UCSD-AML1 (cell line): ENCODE measurements around the gene RAB6A.
"Not testable (repeated sequence)": the region's sequence is repeated elsewhere in the genome, so short reads cannot be mapped to it uniquely, and the experiment has no call there.

Experiments
- DNase-seq: peaks from one replicate; lab custom pipeline; 2025; ENCODE audit not compliant: unreplicated experiment; lab: John Stamatoyannopoulos, UW

The RAB6A gene

DNA sequence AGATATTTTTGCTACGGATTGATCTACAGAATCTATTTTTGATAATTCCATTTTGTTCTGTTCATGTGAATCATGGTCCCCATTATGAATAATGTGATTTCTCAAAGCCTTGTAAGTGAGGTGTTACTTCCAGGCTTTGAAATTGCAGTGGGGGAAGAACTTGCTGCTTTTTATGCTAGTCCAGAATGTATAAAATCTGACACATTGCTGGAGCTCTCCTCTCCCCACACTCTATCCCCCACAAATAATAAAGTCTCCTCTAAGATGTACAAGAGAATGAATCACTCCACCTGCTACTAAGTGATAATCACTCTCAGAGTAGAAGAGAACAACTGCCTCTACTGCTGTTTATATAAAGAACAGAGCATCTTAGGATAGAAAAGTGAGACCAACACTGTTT is 5.9 kb upstream of the RAB6A start:
- no peak for DNase-seq

DNA sequence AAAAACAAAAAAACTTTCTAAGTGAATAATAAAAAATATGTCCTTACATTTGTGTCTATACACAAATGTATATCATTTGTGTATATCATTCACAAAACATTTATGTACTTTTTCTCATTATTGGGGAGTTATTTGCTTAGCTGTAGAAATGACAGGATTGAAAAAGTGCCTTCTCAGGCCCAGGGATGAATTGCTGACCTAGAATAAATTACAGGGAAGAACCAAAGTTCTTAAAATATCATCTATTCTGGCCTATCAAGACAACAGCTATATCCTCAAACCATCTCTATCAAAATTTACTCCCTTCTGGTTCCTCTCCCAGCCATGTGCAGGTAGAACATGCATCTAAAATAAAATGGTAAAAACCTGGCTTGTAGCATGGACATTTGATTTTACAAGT is 1.9 kb upstream of the RAB6A start:
- DNase-seq = no peak

DNA sequence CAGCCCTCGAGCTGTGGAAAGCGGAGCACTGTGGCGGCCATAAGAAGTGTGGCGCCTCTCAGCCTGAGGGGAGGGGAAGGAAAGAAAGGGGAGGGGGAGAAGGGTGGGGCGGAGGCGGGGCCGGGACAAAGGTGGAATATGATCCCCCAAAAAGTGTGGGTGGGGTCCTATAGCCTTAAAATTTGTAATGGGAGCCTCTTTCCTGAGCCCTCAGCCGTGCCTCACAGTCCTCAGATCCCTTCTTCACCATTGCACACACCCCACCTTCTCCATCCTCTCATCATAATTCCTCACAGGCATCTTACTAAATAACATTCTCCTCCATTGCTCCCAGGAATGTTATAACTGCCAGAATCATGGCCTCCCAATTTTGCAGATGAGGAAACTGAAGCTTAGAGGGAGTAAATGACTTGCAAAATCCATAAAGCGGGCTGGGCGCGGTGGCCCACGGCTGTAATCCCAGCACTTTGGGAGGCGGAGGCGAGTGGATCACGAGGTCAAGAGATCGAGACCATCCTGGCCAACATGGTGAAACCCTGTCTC is 600 bp upstream of the RAB6A start:
- no peak for DNase-seq

DNA sequence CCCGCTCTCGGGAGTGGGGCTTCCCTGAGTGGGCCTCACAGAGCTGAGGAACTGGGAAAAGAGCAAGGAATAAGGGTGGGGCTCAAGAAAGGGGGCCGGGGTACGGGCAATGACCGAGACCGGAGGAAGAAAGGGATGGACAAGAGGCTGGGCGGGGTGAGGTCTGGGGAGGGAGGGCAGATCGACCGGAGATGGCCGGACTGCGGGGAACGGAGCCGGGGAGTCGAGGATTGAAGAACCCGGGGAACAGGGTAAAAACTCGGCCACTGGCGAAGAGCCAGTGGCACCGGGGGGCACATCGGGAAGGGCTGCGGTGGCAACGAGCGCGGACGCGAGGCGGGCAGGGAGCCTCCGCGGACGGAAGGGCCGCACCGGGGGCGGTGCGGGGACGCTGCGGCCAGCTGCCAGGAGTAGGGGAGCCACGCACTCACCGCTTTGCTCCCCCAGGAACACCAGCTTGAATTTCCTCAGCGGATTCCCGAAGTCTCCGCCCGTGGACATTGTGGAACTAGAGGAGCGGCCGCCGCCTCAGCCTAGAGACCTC is 667 bp downstream of the RAB6A start:
- DNase-seq = peak; percentile 45

DNA sequence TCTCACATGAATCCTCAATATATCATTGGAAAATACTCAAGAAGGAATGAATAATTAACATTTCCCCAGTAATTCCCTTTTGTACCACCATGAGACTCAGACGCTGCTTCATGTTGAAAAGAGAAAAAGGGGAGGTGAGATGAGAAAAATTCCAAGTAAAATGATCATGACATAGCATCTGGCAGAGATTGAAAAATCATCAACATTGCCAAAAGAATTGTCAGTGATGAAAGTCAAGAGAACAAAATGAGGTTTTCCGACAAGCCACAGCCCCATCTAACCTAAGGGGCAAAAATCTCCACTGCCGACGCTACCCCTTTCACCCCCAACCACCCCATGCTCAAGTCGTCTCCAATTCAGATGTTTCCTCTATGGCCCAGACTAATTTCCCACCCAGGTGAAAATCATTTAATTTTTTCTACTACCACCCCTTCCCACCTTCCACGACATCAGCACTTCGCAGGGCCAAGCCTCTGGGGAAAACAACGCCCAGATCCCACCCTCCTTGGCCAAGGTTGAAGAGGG is 1.2 kb downstream of the RAB6A start:
- no peak for DNase-seq

DNA sequence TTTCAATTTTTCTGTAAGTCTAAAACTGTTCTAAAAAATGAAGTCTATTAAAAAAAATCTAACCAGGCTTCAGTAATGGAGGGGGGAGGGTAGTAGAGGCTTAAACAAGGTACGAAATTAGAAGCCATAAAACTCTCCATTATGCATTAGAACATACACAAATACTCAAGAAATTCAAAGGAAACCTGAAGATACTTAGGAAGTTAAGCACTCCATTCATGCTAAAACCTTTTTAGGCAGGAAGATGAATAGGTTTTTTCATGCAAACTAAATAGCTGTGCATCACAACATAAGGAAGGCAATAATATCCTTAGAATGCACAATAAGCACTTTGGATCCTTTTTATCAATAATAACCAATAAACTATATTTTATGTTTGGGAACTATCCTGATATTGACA is 2.4 kb downstream of the RAB6A start:
- DNase-seq = no peak

DNA sequence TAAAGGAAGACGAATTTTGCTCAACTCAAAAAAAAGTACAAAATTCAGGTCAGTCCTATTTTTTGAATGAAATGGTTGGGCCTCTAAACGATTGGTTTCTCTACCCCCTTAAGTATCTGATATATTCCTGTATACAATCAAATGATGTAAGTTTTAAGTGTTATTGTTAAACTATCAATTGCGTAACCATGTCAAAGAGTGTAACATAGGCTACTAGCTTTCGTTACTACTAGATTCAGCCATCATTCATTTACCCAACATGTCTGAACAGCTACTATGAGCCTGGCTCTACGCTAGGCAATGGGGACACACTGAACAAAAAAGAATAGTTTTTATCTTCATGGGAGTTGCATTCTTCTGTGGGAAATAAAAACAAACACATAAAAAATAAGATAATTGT is 3.3 kb downstream of the RAB6A start:
- DNase-seq = no peak

DNA sequence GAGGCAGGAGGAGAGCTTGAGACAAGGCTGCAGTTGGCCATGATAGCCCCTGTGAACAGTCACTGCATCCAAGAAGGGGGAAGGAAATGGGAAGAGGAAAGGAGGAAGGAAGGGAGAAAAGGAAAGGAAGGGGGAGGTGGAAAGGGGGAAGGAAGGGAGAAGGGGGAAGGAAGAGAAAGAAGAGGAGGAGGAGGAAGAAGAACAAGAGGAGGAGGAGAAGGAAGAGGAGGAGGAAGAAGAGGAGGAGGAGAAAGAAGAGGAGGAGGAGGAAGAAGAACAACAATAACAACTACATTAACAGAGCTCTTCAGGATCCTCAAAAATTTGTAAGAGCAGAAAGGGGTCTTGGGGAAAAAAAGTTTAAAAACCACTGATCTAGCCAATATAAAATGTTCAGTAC is 5.2 kb downstream of the RAB6A start:
- DNase-seq = no peak

DNA sequence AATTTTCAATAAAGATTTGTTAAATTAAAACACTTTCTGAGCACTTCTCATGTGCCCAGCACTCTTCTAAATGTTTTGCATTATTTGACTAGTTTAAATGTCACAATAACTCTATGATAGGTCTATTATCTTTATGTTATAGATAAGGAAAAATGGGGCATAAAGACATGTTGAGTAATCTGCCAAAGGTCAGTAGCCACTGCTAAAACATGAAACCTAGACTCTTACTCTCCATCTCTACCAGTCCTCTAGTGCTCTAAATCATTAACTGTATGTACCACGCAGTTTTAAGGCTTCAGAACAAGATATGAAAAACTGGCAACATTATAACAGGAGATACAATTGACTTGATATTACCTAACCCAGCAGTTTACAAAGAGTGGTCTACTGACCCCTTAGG is 6.9 kb downstream of the RAB6A start:
- no peak for DNase-seq

DNA sequence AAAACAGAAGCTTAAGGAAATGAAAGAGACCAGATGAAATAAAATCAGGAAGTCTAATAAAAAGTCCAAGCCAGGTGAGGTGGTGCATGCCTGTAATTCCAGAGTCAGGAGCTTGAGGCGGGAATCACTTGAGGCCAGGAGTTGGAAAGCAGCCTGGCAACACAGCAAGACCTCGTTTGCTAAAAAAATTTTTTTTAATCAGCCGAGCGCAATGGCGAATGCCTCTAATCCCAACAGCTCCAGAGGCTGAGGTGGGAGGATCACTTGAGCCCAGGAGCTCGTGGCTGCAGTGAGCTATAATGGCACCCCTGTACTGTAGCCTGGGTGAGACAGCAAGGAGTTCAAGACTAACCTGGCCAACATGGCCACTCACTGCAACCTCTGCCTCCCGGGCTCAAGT is 8.0 kb downstream of the RAB6A start:
- DNase-seq = no peak

DNA sequence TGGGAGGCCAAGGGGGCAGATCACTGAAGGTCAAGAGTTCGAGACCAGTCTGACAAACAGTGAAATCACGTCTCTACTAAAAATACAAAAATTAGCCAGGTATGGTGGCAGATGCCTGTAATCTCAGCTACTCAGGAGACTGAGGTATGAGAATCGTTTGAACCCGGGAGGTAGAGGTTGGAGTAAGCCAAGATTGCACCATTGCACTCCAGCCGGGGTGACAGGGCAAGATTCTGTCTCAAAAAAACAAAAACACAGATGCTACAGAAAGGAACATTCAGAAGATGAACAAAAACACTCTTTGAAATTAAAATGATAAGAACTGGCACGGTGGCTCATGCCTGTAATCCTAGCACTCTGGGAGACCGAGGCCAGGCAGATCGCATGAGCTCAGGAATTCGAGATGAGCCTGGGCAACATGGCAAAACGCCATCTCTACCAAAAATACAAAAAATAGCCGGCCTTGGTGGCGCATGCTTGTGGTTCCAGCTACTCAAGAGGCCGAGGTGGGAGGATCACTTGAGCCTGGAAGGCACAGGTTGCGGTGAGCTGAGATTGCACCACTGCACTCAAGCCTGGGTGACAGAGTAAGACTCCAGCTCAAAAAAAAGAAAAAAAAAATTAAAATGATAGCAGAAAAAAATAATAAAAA is 8.5 kb downstream of the RAB6A start:
- no peak for DNase-seq

DNA sequence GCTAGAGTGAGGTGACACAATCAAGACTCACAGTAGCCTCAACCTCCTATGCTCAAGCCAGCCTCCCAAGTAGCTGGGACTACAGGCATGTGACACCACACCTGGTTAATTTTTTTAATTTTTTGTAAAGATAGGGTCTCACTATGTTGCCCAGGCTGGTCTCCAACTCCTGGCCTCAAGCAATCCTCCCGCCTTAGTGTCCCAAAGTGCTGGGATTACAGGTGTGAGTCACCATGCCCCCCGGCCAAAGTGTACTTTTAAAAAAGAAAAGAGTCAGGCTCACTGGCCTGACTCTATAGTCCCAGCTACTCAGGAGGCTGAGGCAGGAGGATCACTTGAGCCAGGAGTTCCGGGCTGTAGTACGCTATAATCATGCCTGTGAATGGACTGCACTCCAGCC is 10.0 kb downstream of the RAB6A start:
- not testable (repeated sequence) for DNase-seq

DNA sequence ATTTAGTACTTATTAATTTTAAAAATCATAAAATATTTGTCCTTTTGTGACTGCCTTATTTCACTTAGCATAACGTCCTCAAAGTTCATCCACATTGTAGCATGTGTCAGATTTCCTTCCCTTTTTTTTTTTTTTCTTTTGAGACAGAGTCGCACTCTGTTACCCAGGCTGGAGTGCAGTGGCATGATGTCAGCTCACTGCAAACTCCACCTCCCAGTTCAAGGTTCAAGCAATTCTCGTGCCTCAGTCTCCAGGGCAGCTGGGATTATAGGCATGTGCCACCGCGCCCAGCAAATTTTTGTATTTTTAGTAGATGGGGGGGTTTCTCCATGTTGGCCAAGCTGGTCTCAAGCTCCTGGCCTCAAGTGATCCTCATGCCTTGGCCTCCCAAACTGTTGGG is 10.6 kb downstream of the RAB6A start:
- no peak for DNase-seq

DNA sequence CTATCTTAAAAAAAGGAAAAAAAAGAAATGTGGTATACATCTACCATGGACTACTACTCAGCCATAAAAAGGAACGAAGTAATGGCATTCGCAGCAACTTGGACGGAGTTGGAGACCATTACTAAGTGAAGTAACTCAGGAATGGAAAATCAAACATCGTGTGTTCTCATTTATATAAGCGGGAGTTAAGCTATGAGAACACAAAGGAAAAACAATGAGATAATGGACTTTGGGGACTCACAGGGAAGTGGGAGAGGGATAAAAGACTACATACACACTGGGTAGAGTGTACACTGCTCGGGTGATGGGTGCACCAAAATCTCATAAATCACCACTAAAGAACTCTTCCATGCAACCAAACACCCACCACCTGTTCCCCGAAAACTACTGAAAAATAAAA is 11.8 kb downstream of the RAB6A start:
- no peak for DNase-seq

GRCh38 chr11:73748300-73748699 is 12.6 kb downstream of the RAB6A start:
- no peak for DNase-seq

DNA sequence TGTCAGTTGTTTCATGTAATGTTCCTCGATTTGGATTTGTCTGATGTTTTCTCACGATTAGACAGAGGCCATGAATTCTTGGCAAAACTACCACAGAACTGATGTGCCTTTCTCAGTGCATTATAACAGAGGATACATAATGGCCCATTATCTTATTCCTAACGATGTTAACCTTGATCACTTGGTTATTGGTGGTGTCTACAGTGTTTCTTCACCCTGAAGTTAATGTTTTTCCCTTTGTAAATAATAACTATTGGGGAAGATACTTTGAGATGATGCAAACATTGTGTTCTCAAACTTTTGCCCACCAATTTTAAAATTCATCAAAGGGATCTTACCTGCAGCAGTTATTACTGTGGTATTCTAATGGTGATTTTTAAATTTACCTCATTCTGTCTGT is 13.1 kb downstream of the RAB6A start:
- no peak for DNase-seq

DNA sequence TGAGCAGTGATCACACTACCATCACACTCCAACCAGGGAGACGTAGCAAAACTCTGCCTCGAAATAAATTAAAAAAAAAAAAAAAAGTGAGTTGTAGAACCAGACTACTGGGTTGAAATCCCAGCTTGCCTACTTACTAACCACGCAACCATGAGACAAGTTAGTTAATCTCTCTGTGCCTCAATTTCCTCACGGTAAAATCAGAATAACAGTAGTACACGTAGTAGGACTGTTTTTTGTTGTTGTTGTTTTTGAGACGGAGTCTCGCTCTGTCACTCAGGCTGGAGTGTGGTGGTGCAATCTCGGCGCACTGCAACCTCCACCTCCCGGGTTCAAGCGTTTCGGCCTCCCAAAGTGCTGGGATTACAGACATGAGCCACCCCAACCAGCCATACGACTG is 14.2 kb downstream of the RAB6A start:
- no peak for DNase-seq

- no peak for DNase-seq
These were observed 17.8 kb downstream of the RAB6A start for GRCh38 chr11:73743045-73743444.

- not testable (repeated sequence) for DNase-seq
These were observed 24.9 kb downstream of the RAB6A start for GRCh38 chr11:73735959-73736358.

DNA sequence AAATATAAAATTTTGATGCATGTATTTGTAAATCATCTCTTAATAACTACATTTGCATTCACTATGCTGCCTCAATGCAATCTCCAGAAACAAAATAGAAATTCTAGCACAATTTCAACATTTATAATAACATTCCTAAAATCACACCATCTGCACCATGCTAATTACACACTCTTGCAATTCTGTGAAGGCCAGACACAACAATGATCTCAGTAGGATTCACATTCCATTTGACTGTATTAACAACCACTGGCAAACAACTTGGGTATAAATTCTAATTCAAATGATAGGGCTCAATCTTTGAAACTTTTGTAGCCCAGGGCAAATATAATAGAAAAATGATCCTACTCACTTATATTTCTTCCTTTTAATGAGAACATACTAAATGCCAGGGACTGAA is 25.9 kb downstream of the RAB6A start:
- no peak for DNase-seq

GRCh38 chr11:73734011-73734410 is 26.9 kb downstream of the RAB6A start:
- DNase-seq = not testable (repeated sequence)

DNA sequence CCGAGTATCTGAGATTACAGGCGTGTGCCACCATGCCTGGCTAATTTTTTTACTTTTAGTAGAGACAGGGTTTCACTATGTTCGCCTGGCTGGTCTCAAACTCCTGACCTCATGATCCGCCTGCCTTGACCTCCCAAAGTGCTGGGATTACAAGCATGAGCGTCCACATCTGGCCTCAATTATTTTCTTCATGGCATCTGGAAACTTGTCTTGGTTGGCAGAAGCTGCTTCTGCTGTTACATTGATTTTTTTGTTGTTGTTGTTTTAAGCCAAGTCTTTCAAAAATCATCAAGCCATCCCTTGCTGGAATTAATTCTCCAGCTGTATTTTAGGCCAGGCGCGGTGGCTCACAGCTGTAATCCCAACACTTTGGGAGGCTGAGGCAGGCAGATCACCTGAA is 27.9 kb downstream of the RAB6A start:
- not testable (repeated sequence) for DNase-seq
